RPMI8226 (cell line): ENCODE data around the gene FGF18.
"Not testable (repeated sequence)": the region's sequence is repeated elsewhere in the genome, so short reads cannot be mapped to it uniquely, and the experiment has no call there.

Source experiments
- DNase-seq: peaks from one replicate; pipeline ENCODE4 v3.0.0-alpha.2; 2015

FGF18 gene

GRCh38 chr5:171475596-171475995, 56.1 kb downstream of the FGF18 start:
- no peak for DNase-seq

- no peak for DNase-seq
Measured at GRCh38 chr5:171476701-171477100, 57.3 kb downstream of the FGF18 start.

GRCh38 chr5:171477101-171477500, 57.7 kb downstream of the FGF18 start:
- DNase-seq: no peak

- no peak for DNase-seq
Measured at GRCh38 chr5:171477666-171478065, 58.2 kb downstream of the FGF18 start.

GRCh38 chr5:171478946-171479775, 59.7 kb downstream of the FGF18 start:
- DNase-seq: no peak

GRCh38 chr5:171479776-171480125, 60.3 kb downstream of the FGF18 start:
- DNase-seq: no peak

GRCh38 chr5:171480239-171480638, 60.8 kb downstream of the FGF18 start:
- DNase-seq: no peak

GRCh38 chr5:171481571-171482433, 62.4 kb downstream of the FGF18 start:
- DNase-seq: no peak

- DNase-seq: no peak
Measured at GRCh38 chr5:171482434-171482730, 62.9 kb downstream of the FGF18 start.

GRCh38 chr5:171483551-171484135, 64.2 kb downstream of the FGF18 start:
- DNase-seq: no peak

GRCh38 chr5:171484460-171484899, 65.0 kb downstream of the FGF18 start:
- DNase-seq: peak; percentile 45

GRCh38 chr5:171485668-171486067, 66.2 kb downstream of the FGF18 start:
- DNase-seq: no peak

- no peak for DNase-seq
Measured at GRCh38 chr5:171486613-171487012, 67.2 kb downstream of the FGF18 start.

- no peak for DNase-seq
Measured at GRCh38 chr5:171488876-171489275, 69.4 kb downstream of the FGF18 start.

GRCh38 chr5:171492781-171493180, 73.3 kb downstream of the FGF18 start:
- no peak for DNase-seq

- no peak for DNase-seq
Measured at GRCh38 chr5:171493646-171494393, 74.4 kb downstream of the FGF18 start.

- no peak for DNase-seq
Measured at GRCh38 chr5:171494452-171495121, 75.1 kb downstream of the FGF18 start.

GRCh38 chr5:171495122-171495700, 75.8 kb downstream of the FGF18 start:
- no peak for DNase-seq

- no peak for DNase-seq
Measured at GRCh38 chr5:171496456-171496855, 77.0 kb downstream of the FGF18 start.

- not testable (repeated sequence) for DNase-seq
Measured at GRCh38 chr5:171497494-171497893, 78.0 kb downstream of the FGF18 start.

- no peak for DNase-seq
Measured at GRCh38 chr5:171498166-171498565, 78.7 kb downstream of the FGF18 start.

GRCh38 chr5:171499611-171500010, 80.2 kb downstream of the FGF18 start:
- DNase-seq: no peak
